HepG2 (cell line): ENCODE results near the gene NBPF3. TPM values are rescaled to one million over a fixed set of nuclear protein-coding genes. Genes with fewer than 3 reads are reported as not detected.

Source experiments
- BRCA1 ChIP-seq: sonication (generic); formaldehyde crosslinking; IDR thresholded peaks from 2 replicates; pipeline ENCODE4 v1.4.0; 2020; ENCODE audit warnings: missing genetic modification reagents
- KDM4B ChIP-seq: sonication (generic); formaldehyde crosslinking; IDR thresholded peaks from 2 replicates; pipeline ENCODE4 v1.4.0; 2020; ENCODE audit warnings: missing genetic modification reagents
- PREB ChIP-seq: sonication (generic); formaldehyde crosslinking; IDR thresholded peaks from 2 replicates; pipeline ENCODE4 v1.4.0; 2020; ENCODE audit warnings: missing genetic modification reagents
- THAP11 ChIP-seq: IDR thresholded peaks from 2 replicates; pipeline ENCODE4 v1.6.1; 2016; ENCODE audit warnings: missing biosample characterization, missing genetic modification reagents
- TOE1 ChIP-seq: sonication (generic); formaldehyde crosslinking; IDR thresholded peaks from 2 replicates; pipeline ENCODE4 v1.4.0; 2020; ENCODE audit warnings: mild to moderate bottlenecking, missing genetic modification reagents
- ZKSCAN8 ChIP-seq: IDR thresholded peaks from 2 replicates; pipeline ENCODE4 v1.6.1; 2016; ENCODE audit warnings: borderline replicate concordance, missing genetic modification reagents, missing compliant biosample characterization
- ZNF10 ChIP-seq: sonication (generic); formaldehyde crosslinking; IDR thresholded peaks from 2 replicates; pipeline ENCODE4 v1.4.0; 2020; ENCODE audit warnings: mild to moderate bottlenecking, low read depth, missing genetic modification reagents, borderline replicate concordance
- ZNF18 ChIP-seq: sonication (generic); formaldehyde crosslinking; IDR thresholded peaks from 2 replicates; pipeline ENCODE4 v1.8.0; 2022; ENCODE audit warnings: mild to moderate bottlenecking, missing genetic modification reagents; ENCODE audit not compliant: insufficient replicate concordance
- ZNF232 ChIP-seq: sonication (generic); formaldehyde crosslinking; IDR thresholded peaks from 2 replicates; pipeline ENCODE4 v1.4.0; 2020; ENCODE audit warnings: missing genetic modification reagents, borderline replicate concordance
- ZNF331 ChIP-seq: sonication (generic); formaldehyde crosslinking; IDR thresholded peaks from 2 replicates; pipeline ENCODE4 v1.4.0; 2020; ENCODE audit warnings: missing genetic modification reagents
- ZNF33B ChIP-seq: sonication (generic); formaldehyde crosslinking; IDR thresholded peaks from 2 replicates; pipeline ENCODE4 v1.5.1; 2020; ENCODE audit warnings: mild to moderate bottlenecking, missing genetic modification reagents
- ZNF362 ChIP-seq: sonication (generic); formaldehyde crosslinking; IDR thresholded peaks from 2 replicates; pipeline ENCODE4 v1.4.0; 2020; ENCODE audit warnings: missing genetic modification reagents, mild to moderate bottlenecking, borderline replicate concordance
- ZNF460 ChIP-seq: sonication (generic); formaldehyde crosslinking; IDR thresholded peaks from 2 replicates; pipeline ENCODE4 v1.5.1; 2020; ENCODE audit warnings: missing genetic modification reagents, mild to moderate bottlenecking, borderline replicate concordance
- ZNF614 ChIP-seq: IDR thresholded peaks from 2 replicates; pipeline ENCODE4 v1.6.1; 2018; ENCODE audit warnings: missing biosample characterization, missing genetic modification reagents, inconsistent platforms, borderline replicate concordance
- ZNF615 ChIP-seq: sonication (generic); formaldehyde crosslinking; IDR thresholded peaks from 2 replicates; pipeline ENCODE4 v1.5.0; 2020; ENCODE audit warnings: mild to moderate bottlenecking, missing genetic modification reagents, borderline replicate concordance
- ZSCAN20 ChIP-seq: sonication (generic); formaldehyde crosslinking; IDR thresholded peaks from 2 replicates; pipeline ENCODE4 v1.4.0; 2020; ENCODE audit warnings: missing genetic modification reagents, mild to moderate bottlenecking, borderline replicate concordance
- polyA plus RNA-seq, 8 experiments: library from polyadenylated mRNA; depleted of rRNA in 3 of 8; stranded (reverse) in 7 of 8; unstranded in 1 of 8; fragments of >200 nt; fragmentation: Illumina TruSeq in 4 of 8; extraction: Trizol in 4 of 8; gene quantifications; 2 replicates each; pipeline versions ENCODE4 v1.2.1 to v1.2.3, GENCODE V29; 2011 to 2016; ENCODE audit warnings: low read depth in 4 of 8, missing spikeins in 1 of 8, mixed read lengths in 1 of 8; ENCODE audit not compliant: insufficient read depth in 1 of 8
- total RNA-seq, 5 experiments: library from RNA; depleted of rRNA; stranded (reverse); fragments of >200 nt; fragmentation: Illumina TruSeq; extraction: Trizol; gene quantifications; 2 replicates each; pipeline ENCODE4 v1.2.3, GENCODE V29; 2016; ENCODE audit warnings: low read depth in 1 of 5
- TF ChIP-seq, protein P1 (sequence below): sonication (generic); formaldehyde crosslinking; IDR thresholded peaks from 2 replicates; pipeline ENCODE4 v1.4.0; 2020; ENCODE audit warnings: missing genetic modification reagents, borderline replicate concordance

NBPF3 gene
- total and polyA plus RNA-seq, 2 of the 13 experiments (the other 11 are each of a cell fraction or from before 2014, with no cell fraction given): 3.5 to 4.9 TPM

GRCh38 chr1:21439721-21440629, at the start of gene NBPF3 (continued):
- TF ChIP-seq, protein P1, sequence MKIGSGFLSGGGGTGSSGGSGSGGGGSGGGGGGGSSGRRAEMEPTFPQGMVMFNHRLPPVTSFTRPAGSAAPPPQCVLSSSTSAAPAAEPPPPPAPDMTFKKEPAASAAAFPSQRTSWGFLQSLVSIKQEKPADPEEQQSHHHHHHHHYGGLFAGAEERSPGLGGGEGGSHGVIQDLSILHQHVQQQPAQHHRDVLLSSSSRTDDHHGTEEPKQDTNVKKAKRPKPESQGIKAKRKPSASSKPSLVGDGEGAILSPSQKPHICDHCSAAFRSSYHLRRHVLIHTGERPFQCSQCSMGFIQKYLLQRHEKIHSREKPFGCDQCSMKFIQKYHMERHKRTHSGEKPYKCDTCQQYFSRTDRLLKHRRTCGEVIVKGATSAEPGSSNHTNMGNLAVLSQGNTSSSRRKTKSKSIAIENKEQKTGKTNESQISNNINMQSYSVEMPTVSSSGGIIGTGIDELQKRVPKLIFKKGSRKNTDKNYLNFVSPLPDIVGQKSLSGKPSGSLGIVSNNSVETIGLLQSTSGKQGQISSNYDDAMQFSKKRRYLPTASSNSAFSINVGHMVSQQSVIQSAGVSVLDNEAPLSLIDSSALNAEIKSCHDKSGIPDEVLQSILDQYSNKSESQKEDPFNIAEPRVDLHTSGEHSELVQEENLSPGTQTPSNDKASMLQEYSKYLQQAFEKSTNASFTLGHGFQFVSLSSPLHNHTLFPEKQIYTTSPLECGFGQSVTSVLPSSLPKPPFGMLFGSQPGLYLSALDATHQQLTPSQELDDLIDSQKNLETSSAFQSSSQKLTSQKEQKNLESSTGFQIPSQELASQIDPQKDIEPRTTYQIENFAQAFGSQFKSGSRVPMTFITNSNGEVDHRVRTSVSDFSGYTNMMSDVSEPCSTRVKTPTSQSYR: no peak
- TF ChIP-seq ZNF33B (CRISPR knock-in tag) (no peak), ZNF460 (CRISPR knock-in tag) (no peak), KDM4B (CRISPR knock-in tag) (no peak), ZSCAN20 (CRISPR knock-in tag) (no peak), BRCA1 (CRISPR knock-in tag) (0 out of 2 replicates have a peak, but pooled peaks have one; percentile 24), ZNF331 (CRISPR knock-in tag) (no peak), TOE1 (CRISPR knock-in tag) (no peak), ZKSCAN8 (CRISPR knock-in tag) (no peak), PREB (CRISPR knock-in tag) (no peak), ZNF615 (no peak), ZNF18 (CRISPR knock-in tag) (no peak), ZNF362 (CRISPR knock-in tag) (peak; percentile 17; the same call in 1 of the 2 replicates), THAP11 (peak; percentile 41; the same call in 1 of the 2 replicates), ZNF10 (CRISPR knock-in tag) (no peak), ZNF614 (CRISPR knock-in tag) (no peak), ZNF232 (no peak)
